HG02588 (cell line): ENCODE data around the gene GFY.
A peak's percentile ranks its signal among the peaks of the same experiment; 100 is the strongest.
"Not testable (repeated sequence)": the region's sequence is repeated elsewhere in the genome, so short reads cannot be mapped to it uniquely, and the experiment has no call there.

Experiments
- ATAC-seq: cut with Tn5 transposase; IDR thresholded peaks from one replicate; pipeline ENCODE4 v1.9.1; 2021; ENCODE audit warnings: mild to moderate bottlenecking, moderate library complexity; ENCODE audit not compliant: unreplicated experiment

GFY gene

GRCh38 chr19:49468746-49469447 is 43.7 kb downstream of the GFY start:
- ATAC-seq: no peak

GRCh38 chr19:49469828-49470614 is 44.8 kb downstream of the GFY start:
- peak; percentile 46 for ATAC-seq

GRCh38 chr19:49470615-49470978 is 45.4 kb downstream of the GFY start:
- no peak for ATAC-seq

- no peak for ATAC-seq
Observed at GRCh38 chr19:49472936-49473335, 47.7 kb downstream of the GFY start.

GRCh38 chr19:49473501-49473867 is 48.3 kb downstream of the GFY start:
- not testable (repeated sequence) for ATAC-seq

- ATAC-seq: peak; percentile 49
Observed at GRCh38 chr19:49473868-49474541, 48.8 kb downstream of the GFY start, which contains the start of gene FLT3LG. Gene FLT3LG, plus strand, starts transcription at chr19:49474215. Its CDS starts 425 bp downstream, at chr19:49474640.

GRCh38 chr19:49474542-49474924 is 49.3 kb downstream of the GFY start:
- no peak for ATAC-seq

GRCh38 chr19:49475191-49475917 is 50.2 kb downstream of the GFY start:
- no peak for ATAC-seq

- ATAC-seq: no peak
Observed at GRCh38 chr19:49475995-49476880, 51.0 kb downstream of the GFY start.
